Prostate gland (tissue), 2 donors: ENCODE results near the gene TMEM9B. TPM values are rescaled to one million over a fixed set of nuclear protein-coding genes. Genes with fewer than 3 reads are reported as not detected.

Experiments used
- DNase-seq: peaks from one replicate; pipeline ENCODE4 v3.0.0-alpha.2; 2019; ENCODE audit warnings: low spot score
- H3K27ac ChIP-seq, 2 donors: fragments of 200-600 bp; sonication (generic); 2 replicates each; pipeline ENCODE4 v1.5.1; 2017 to 2019
- H3K27me3 ChIP-seq: fragments of 200-600 bp; sonication (generic); replicated peaks from 2 replicates; pipeline ENCODE4 v1.5.1; 2019; ENCODE audit not compliant: insufficient read depth
- H3K36me3 ChIP-seq, 2 donors: fragments of 200-600 bp; sonication (generic); 1 replicate in 1 of 2; 2 replicates in 1 of 2; pipeline versions ENCODE4 v1.5.1 to v1.8.1; 2017 to 2019
- H3K4me1 ChIP-seq: fragments of 200-600 bp; sonication (generic); replicated peaks from 2 replicates; pipeline ENCODE4 v1.5.1; 2019
- H3K4me3 ChIP-seq, 2 donors: fragments of 200-600 bp; sonication (generic); 2 replicates each; pipeline ENCODE4 v1.5.1; 2017 to 2019
- H3K9me3 ChIP-seq: fragments of 200-600 bp; sonication (generic); 2 replicates; pipeline ENCODE4 v1.5.1; 2017
- CTCF ChIP-seq, 4 experiments: fragments of 200-600 bp in 2 of 4; fragments of 450-650 bp in 2 of 4; sonication (generic) in 2 of 4; IDR thresholded peaks; 1 replicate in 3 of 4; 2 replicates in 1 of 4; pipeline ENCODE4 v1.5.1; 2016 to 2019; ENCODE audit warnings: antibody characterized with exemption in 4 of 4, mild to moderate bottlenecking in 2 of 4, moderate library complexity in 2 of 4
- POLR2A ChIP-seq: fragments of 450-650 bp; IDR thresholded peaks from one replicate; pipeline ENCODE4 v1.6.1; 2016; ENCODE audit warnings: antibody characterized with exemption, mild to moderate bottlenecking
- POLR2AphosphoS5 ChIP-seq: sonication (generic); formaldehyde crosslinking; IDR thresholded peaks from one replicate; pipeline ENCODE4 v1.6.1; 2017; ENCODE audit warnings: antibody characterized with exemption
- WGBS: methylation state at CpG from one replicate; pipeline ENCODE4 v1.1.5; 2018; 5-methylcytosine and 5-hydroxymethylcytosine counted together
- intact Hi-C: fragments of 100-400 bp; cut with DNase I; formaldehyde crosslinking; loops from one replicate; pipeline ENCODE4 v1.14.2; 2022
- total RNA-seq, 2 donors: library from RNA; depleted of rRNA; stranded (reverse); fragments of >200 nt; gene quantifications; one replicate each; pipeline ENCODE4 v1.1.0, GENCODE V29; 2016

The TMEM9B gene
- total RNA-seq, 2 donors from 2014 or later = 51.3 to 58.9 TPM

GRCh38 chr11:8917157-8917825 is 47.0 kb downstream of the TMEM9B start:
- 39% methylated on average over 5 of the region's 5 CpGs for WGBS
- H3K9me3 ChIP-seq = no peaks in the 10 kb centered on the region
- peak overlapping the region; percentile 39 to 43 for H3K27ac ChIP-seq
- no peaks in the 10 kb centered on the region for H3K27me3 ChIP-seq
- H3K4me3 ChIP-seq = no peak overlapping the region
- intact Hi-C loops = loop anchor here (2.0 kb wide), 1 partner anchor 42 kb away; no protein-coding TSS in a partner anchor
- H3K4me1 ChIP-seq = no peaks in the 10 kb centered on the region
- no peaks in the 10 kb centered on the region for H3K36me3 ChIP-seq
- peak; percentile 43 for DNase-seq
- TF ChIP-seq CTCF (IDR thresholded peaks at IDR 0.05) (no peak), POLR2AphosphoS5 (peak; percentile 51), POLR2A (no peak)

- Histone ChIP-seq H3K4me3 (no peak overlapping the region), H3K36me3 (no peaks in the 10 kb centered on the region), H3K9me3 (no peaks in the 10 kb centered on the region), H3K4me1 (no peaks in the 10 kb centered on the region), H3K27me3 (no peaks in the 10 kb centered on the region), H3K27ac (no peak overlapping the region)
- no peak for TF ChIP-seq POLR2A
- TF ChIP-seq CTCF (IDR thresholded peaks at IDR 0.05) = peak in 1 of 4 experiments; percentile 1
- TF ChIP-seq POLR2AphosphoS5 = no peak
- 66% methylated on average over 4 of the region's 4 CpGs for WGBS
- intact Hi-C loops = loop anchor here (2.0 to 5.0 kb wide), 2 partner anchors 42 to 224 kb away; no protein-coding TSS in a partner anchor
- no peak for DNase-seq
These were observed 49.6 kb downstream of the TMEM9B start for GRCh38 chr11:8914661-8915018.

- Histone ChIP-seq H3K27ac (peak overlapping the region in 1 of 2 donors; percentile 27), H3K27me3 (no peaks in the 10 kb centered on the region), H3K4me1 (no peaks in the 10 kb centered on the region), H3K36me3 (no peaks in the 10 kb centered on the region), H3K4me3 (no peak overlapping the region), H3K9me3 (no peaks in the 10 kb centered on the region)
- no peak for TF ChIP-seq POLR2A
- peak in 3 of 4 experiments; percentile 40 to 62 (median 54) for TF ChIP-seq CTCF (IDR thresholded peaks at IDR 0.05)
- DNase-seq = no peak
- 27% methylated on average over 9 of the region's 9 CpGs for WGBS
- intact Hi-C loops = loop anchor here (2.0 to 5.0 kb wide), 2 partner anchors 42 to 225 kb away; no protein-coding TSS in a partner anchor
These were observed 50.1 kb downstream of the TMEM9B start for GRCh38 chr11:8913961-8914660.

- Histone ChIP-seq H3K9me3 (no peaks in the 10 kb centered on the region), H3K27ac (peak within 1 kb of the TSS; percentile 74 to 84), H3K36me3 (no peaks in the 10 kb centered on the region), H3K4me3 (peak within 1 kb of the TSS; percentile 55 to 69), H3K4me1 (no peaks in the 10 kb centered on the region), H3K27me3 (no peaks in the 10 kb centered on the region)
- WGBS = under 1% methylated on average over 56 of the region's 68 CpGs
- DNase-seq = peak; percentile 93
- intact Hi-C loops = loop anchor here (2.0 to 5.0 kb wide), 2 partner anchors 39 to 98 kb away; no protein-coding TSS in a partner anchor
- TF ChIP-seq POLR2AphosphoS5 (peak; percentile 92), CTCF (IDR thresholded peaks at IDR 0.05) (peak in 2 of 4 experiments; percentile 14 to 16), POLR2A (peak; percentile 60)
These were observed 53.0 kb downstream of the TMEM9B start, which contains the start of gene AKIP1 for GRCh38 chr11:8911029-8911823. Gene AKIP1, plus strand, starts transcription at chr11:8911189. Its CDS starts 261 bp downstream, at chr11:8911450.
